H1 (cell line): ENCODE data around the gene PDGFA. TPM values are rescaled to one million over a fixed set of nuclear protein-coding genes. Genes with fewer than 3 reads are reported as not detected.

Experiments
- CTCF ChIA-PET: fragments of 300-600 bp; sonication (Branson Sonifier 250); formaldehyde crosslinking; loops from one replicate; lab custom pipeline; 2021; ENCODE audit not compliant: partially characterized antibody; lab: Charles Lee
- POLR2A ChIA-PET: fragments of 300-600 bp; sonication (Branson Sonifier 250); formaldehyde crosslinking; loops from one replicate; lab custom pipeline; 2021; ENCODE audit warnings: inconsistent platforms; ENCODE audit not compliant: partially characterized antibody; lab: Charles Lee
- DNase-seq, 2 experiments: peaks; one replicate each; pipeline versions ENCODE4 v3.0.0 to v3.0.0-alpha.2; 2010 to 2022; ENCODE audit warnings: low spot score in 2 of 2, low read depth in 1 of 2, mixed read lengths in 1 of 2
- FAIRE-seq: peaks from 2 replicates; lab custom pipeline; 2011; peaks lifted over from hg19 to GRCh38; lab: Jason Lieb, UNC
- H2AFZ ChIP-seq: 2 replicates; pipeline ENCODE4 v1.8.1; 2012; ENCODE audit warnings: low read length, inconsistent platforms
- H2AK5ac ChIP-seq: 2 replicates; pipeline ENCODE4 v1.6.1; 2013; ENCODE audit warnings: low read depth, low read length
- H2BK120ac ChIP-seq: replicated peaks from 2 replicates; pipeline ENCODE3; 2013; ENCODE audit warnings: low read depth, low read length, inconsistent platforms
- H2BK12ac ChIP-seq: 2 replicates; pipeline ENCODE4 v1.6.1; 2013; ENCODE audit warnings: low read depth, low read length
- H2BK15ac ChIP-seq: 2 replicates; pipeline ENCODE4 v1.6.1; 2013; ENCODE audit warnings: low read length
- H2BK20ac ChIP-seq: 2 replicates; pipeline ENCODE4 v1.6.1; 2013; ENCODE audit warnings: low read length
- H2BK5ac ChIP-seq: 2 replicates; pipeline ENCODE4 v1.6.1; 2013; ENCODE audit warnings: low read depth, low read length
- H3K14ac ChIP-seq: 2 replicates; pipeline ENCODE4 v1.6.1; 2013; ENCODE audit warnings: inconsistent platforms; ENCODE audit not compliant: insufficient read length
- H3K18ac ChIP-seq: 2 replicates; pipeline ENCODE4 v1.6.1; 2013; ENCODE audit warnings: low read length; ENCODE audit errors: extremely low read depth
- H3K23ac ChIP-seq: 2 replicates; pipeline ENCODE4 v1.6.1; 2013; ENCODE audit warnings: inconsistent platforms; ENCODE audit not compliant: insufficient read length
- H3K23me2 ChIP-seq: 2 replicates; pipeline ENCODE4 v1.6.1; 2013; ENCODE audit warnings: low read depth, low read length
- H3K27ac ChIP-seq: 2 replicates; pipeline ENCODE4 v1.6.1; 2011; ENCODE audit warnings: low read depth, low read length, inconsistent platforms
- H3K27me3 ChIP-seq, 4 experiments: replicated peaks in 1 of 4; 1 replicate in 1 of 4; 2 replicates in 3 of 4; pipeline versions ENCODE4 v1.6.1 to v1.8.1; 2011 to 2013; ENCODE audit warnings: low read length in 3 of 4, mild to moderate bottlenecking in 3 of 4, inconsistent platforms in 2 of 4, mixed read lengths in 2 of 4, moderate library complexity in 1 of 4; ENCODE audit not compliant: control insufficient read depth in 3 of 4, insufficient read depth in 3 of 4; ENCODE audit errors: extremely low read depth in 1 of 4
- H3K36me3 ChIP-seq, 4 experiments: 2 replicates each; pipeline versions ENCODE4 v1.6.1 to v1.8.1; 2011 to 2013; ENCODE audit warnings: mild to moderate bottlenecking in 4 of 4, low read length in 3 of 4, moderate library complexity in 2 of 4, control low read depth in 1 of 4, inconsistent platforms in 1 of 4; ENCODE audit not compliant: insufficient read depth in 4 of 4, control insufficient read depth in 2 of 4
- H3K4ac ChIP-seq: replicated peaks from 2 replicates; pipeline ENCODE3; 2013; ENCODE audit warnings: low read length, low read depth, mixed read lengths, inconsistent platforms; ENCODE audit not compliant: insufficient read length
- H3K4me1 ChIP-seq, 4 experiments: replicated peaks in 1 of 4; 1 replicate in 1 of 4; 2 replicates in 3 of 4; pipeline versions ENCODE4 v1.6.1 to v1.8.1; 2011 to 2013; ENCODE audit warnings: low read length in 3 of 4, inconsistent platforms in 2 of 4, mixed read lengths in 1 of 4; ENCODE audit not compliant: insufficient read depth in 4 of 4, control insufficient read depth in 3 of 4
- H3K4me2 ChIP-seq, 2 experiments: 2 replicates each; pipeline versions ENCODE4 v1.6.1 to v1.8.1; 2011 to 2013; ENCODE audit warnings: low read depth in 2 of 2, low read length in 2 of 2, control low read depth in 1 of 2, inconsistent platforms in 1 of 2, mild to moderate bottlenecking in 1 of 2; ENCODE audit not compliant: insufficient read depth in 1 of 2
- H3K4me3 ChIP-seq, 4 experiments: fragments of 200-600, 300-600 bp in 1 of 4; sonication (generic), shearing (Covaris generic), sonication (Bioruptor Twin) in 1 of 4; 2 replicates each; pipeline versions ENCODE4 v1.5.1 to v1.8.1; 2011 to 2016; ENCODE audit warnings: low read length in 4 of 4, low read depth in 3 of 4, control low read depth in 2 of 4, inconsistent platforms in 2 of 4, mild to moderate bottlenecking in 2 of 4, mixed read lengths in 1 of 4, moderate library complexity in 1 of 4; ENCODE audit not compliant: insufficient read depth in 2 of 4; ENCODE audit errors: extremely low read depth in 1 of 4
- H3K56ac ChIP-seq: replicated peaks from 2 replicates; pipeline ENCODE3; 2013; ENCODE audit warnings: low read depth, mild to moderate bottlenecking, mixed read lengths, low read length, inconsistent platforms; ENCODE audit not compliant: insufficient read length
- H3K79me1 ChIP-seq: 2 replicates; pipeline ENCODE4 v1.6.1; 2013; ENCODE audit warnings: low read depth, low read length, control low read depth
- H3K79me2 ChIP-seq, 2 experiments: 2 replicates each; pipeline versions ENCODE4 v1.6.1 to v1.8.1; 2012 to 2013; ENCODE audit warnings: low read length in 2 of 2, mild to moderate bottlenecking in 2 of 2, inconsistent platforms in 1 of 2; ENCODE audit not compliant: insufficient read depth in 2 of 2, control insufficient read depth in 1 of 2
- H3K9ac ChIP-seq, 4 experiments: replicated peaks in 1 of 4; 1 replicate in 1 of 4; 2 replicates in 3 of 4; pipeline versions ENCODE4 v1.6.1 to v1.8.1; 2011 to 2013; ENCODE audit warnings: low read depth in 3 of 4, low read length in 3 of 4, control low read depth in 2 of 4, mild to moderate bottlenecking in 2 of 4, moderate library complexity in 2 of 4, inconsistent platforms in 1 of 4; ENCODE audit errors: extremely low read depth in 1 of 4
- H3K9me3 ChIP-seq, 2 experiments: 2 replicates each; pipeline versions ENCODE4 v1.6.1 to v1.8.1; 2012 to 2013; ENCODE audit warnings: mild to moderate bottlenecking in 2 of 2, moderate library complexity in 2 of 2, control low read depth in 1 of 2, inconsistent platforms in 1 of 2, low read depth in 1 of 2, low read length in 1 of 2, mixed read lengths in 1 of 2; ENCODE audit not compliant: insufficient read depth in 2 of 2
- H4K20me1 ChIP-seq, 2 experiments: replicated peaks in 1 of 2; 2 replicates each; pipeline versions ENCODE3 to v1.8.1; 2011 to 2013; ENCODE audit warnings: inconsistent platforms in 2 of 2, low read length in 2 of 2, mild to moderate bottlenecking in 1 of 2; ENCODE audit not compliant: insufficient read depth in 2 of 2, control insufficient read depth in 1 of 2
- H4K5ac ChIP-seq: 2 replicates; pipeline ENCODE4 v1.6.1; 2013; ENCODE audit warnings: low read length, low read depth, mixed read lengths, inconsistent platforms; ENCODE audit not compliant: insufficient read length
- H4K8ac ChIP-seq: 2 replicates; pipeline ENCODE4 v1.8.0; 2013; ENCODE audit warnings: mild to moderate bottlenecking, moderate library complexity, low read length, inconsistent platforms; ENCODE audit not compliant: insufficient read depth; ENCODE audit errors: extremely low read depth
- H4K91ac ChIP-seq: replicated peaks from 2 replicates; pipeline ENCODE3; 2013; ENCODE audit warnings: low read length, mixed read lengths, inconsistent platforms; ENCODE audit not compliant: insufficient read length
- ATF3 ChIP-seq: IDR thresholded peaks from 2 replicates; pipeline ENCODE4 v1.6.1; 2011; ENCODE audit warnings: low read depth, mild to moderate bottlenecking, low read length; ENCODE audit not compliant: insufficient read depth
- CHD1 ChIP-seq: IDR thresholded peaks from 2 replicates; pipeline ENCODE4 v1.6.1; 2012; ENCODE audit warnings: low read depth, low read length, improper control_type of control experiment
- CHD2 ChIP-seq: IDR thresholded peaks from 2 replicates; pipeline ENCODE4 v1.6.1; 2012; ENCODE audit warnings: low read length, improper control_type of control experiment
- E2F6 ChIP-seq: IDR thresholded peaks from 2 replicates; pipeline ENCODE4 v1.6.1; 2012; ENCODE audit warnings: inconsistent platforms
- EZH2 ChIP-seq: fragments of 200-600 bp; sonication (generic); IDR thresholded peaks from 2 replicates; pipeline ENCODE4 v1.7.1; 2012; ENCODE audit warnings: low read depth, mild to moderate bottlenecking, moderate library complexity, low read length, inconsistent platforms; ENCODE audit not compliant: severe bottlenecking
- JUND ChIP-seq: IDR thresholded peaks from 2 replicates; pipeline ENCODE4 v1.6.1; 2011; ENCODE audit warnings: mild to moderate bottlenecking, improper control_type of control experiment, low read length
- POLR2A ChIP-seq, 2 experiments: IDR thresholded peaks; 1 replicate in 1 of 2; 2 replicates in 1 of 2; pipeline ENCODE4 v1.6.1; 2011; ENCODE audit warnings: low read depth in 2 of 2, low read length in 2 of 2, mild to moderate bottlenecking in 2 of 2; ENCODE audit errors: control extremely low read depth in 1 of 2
- RXRA ChIP-seq: IDR thresholded peaks from 2 replicates; pipeline ENCODE4 v1.6.1; 2011; ENCODE audit warnings: low read depth, mild to moderate bottlenecking, low read length, moderate library complexity; ENCODE audit not compliant: insufficient read depth
- SRF ChIP-seq: IDR thresholded peaks from 2 replicates; pipeline ENCODE4 v1.6.1; 2011; ENCODE audit warnings: mild to moderate bottlenecking, low read depth, low read length, moderate library complexity
- TAF1 ChIP-seq: IDR thresholded peaks from 2 replicates; pipeline ENCODE4 v1.6.1; 2011; ENCODE audit warnings: mild to moderate bottlenecking, low read depth, low read length
- ZNF274 ChIP-seq: IDR thresholded peaks from 2 replicates; pipeline ENCODE4 v1.7.0; 2012; ENCODE audit warnings: low read length, borderline replicate concordance; ENCODE audit errors: extremely low read depth
- WGBS, 2 experiments: shearing (Covaris generic) in 1 of 2; methylation state at CpG; one replicate each; pipeline versions ENCODE4 v1.1.6 to v1.1.7; 2013 to 2015; ENCODE audit warnings: low lambda C conversion rate in 2 of 2, mixed read lengths in 2 of 2, inconsistent platforms in 1 of 2, low coverage in 1 of 2, missing lambda C conversion rate in 1 of 2; ENCODE audit not compliant: insufficient replicate concordance in 2 of 2, insufficient coverage in 1 of 2, insufficient read length in 1 of 2; ENCODE audit errors: extremely low coverage in 1 of 2, missing lambda C conversion rate in 1 of 2; 5-methylcytosine and 5-hydroxymethylcytosine counted together
- polyA plus RNA-seq, 7 experiments: library from polyadenylated mRNA; depleted of rRNA in 3 of 7; stranded (reverse) in 5 of 7; unstranded in 2 of 7; fragments of >200 nt in 5 of 7; fragments of 200-250 nt in 2 of 7; gene quantifications; 1 replicate in 5 of 7; 2 replicates in 1 of 7; 4 replicates in 1 of 7; pipeline versions ENCODE4 v1.2.1 to v1.2.3, GENCODE V29; 2011 to 2013; ENCODE audit warnings: missing spikeins in 2 of 7, mixed read lengths in 2 of 7
- total RNA-seq: library from RNA; stranded (reverse); fragmentation: NEBNext Ultra II Directional; extraction: Animal tissue kit (Norgen Biotek cat#: 25700); gene quantifications from 2 replicates; pipeline ENCODE4 v1.2.1, GENCODE V29; 2021

Gene PDGFA
- total and polyA plus RNA-seq, 2 of the 8 experiments (the other 6 are each of a cell fraction or from before 2014, with no cell fraction given) = 21.1 to 43.0 TPM

DNA sequence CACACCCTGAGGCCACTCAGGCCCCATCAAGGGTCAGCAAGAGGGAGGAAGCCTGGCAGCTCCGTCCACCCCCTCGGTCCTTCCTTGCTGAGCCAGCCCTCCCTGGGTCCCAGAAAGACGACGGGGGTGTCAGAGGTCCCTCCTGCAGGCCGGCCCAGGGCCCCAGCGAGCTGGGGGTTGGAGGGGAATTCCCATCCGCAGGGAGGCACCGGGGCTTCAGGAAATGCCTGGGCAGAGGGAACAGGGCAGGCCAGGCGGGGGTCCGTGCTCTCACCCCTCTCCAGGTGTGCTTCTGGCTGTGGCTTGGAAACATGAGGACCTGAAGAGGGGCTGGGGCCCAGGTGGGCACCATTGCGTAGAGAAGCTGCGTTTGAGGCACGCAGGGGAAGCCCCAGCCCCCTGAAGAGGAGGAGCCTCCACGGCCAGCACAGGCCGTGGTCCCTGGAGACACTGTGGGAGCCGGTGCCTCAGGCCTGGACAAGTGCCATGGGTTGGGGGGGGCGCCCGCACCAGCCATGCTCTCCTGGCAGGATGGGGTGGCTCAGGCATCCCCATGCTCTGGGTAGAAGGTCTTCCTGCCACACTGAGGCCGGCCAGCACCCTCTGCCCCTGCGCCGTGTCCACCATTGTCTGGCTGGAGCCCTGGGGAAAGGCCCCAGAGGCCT is 66.7 kb downstream of the PDGFA start:
- Histone ChIP-seq H3K9me3 (no peaks in the 10 kb centered on the region), H3K23me2 (peaks cover 1% of the 10 kb centered on the region; the same call in 1 of the 2 replicates), H2AFZ (peak overlapping the region; percentile 14; the same call in 1 of the 2 replicates), H3K18ac (peak overlapping the region; percentile 93), H3K79me2 (no peaks in the 10 kb centered on the region), H2BK15ac (peak overlapping the region; percentile 92; the same call in 1 of the 2 replicates), H2AK5ac (peak overlapping the region; percentile 12; the same call in 1 of the 2 replicates), H4K8ac (peak overlapping the region; percentile 58; the same call in 1 of the 2 replicates), H3K4ac (no peak overlapping the region), H3K23ac (no peak overlapping the region), H2BK12ac (peak overlapping the region; percentile 96; the same call in 1 of the 2 replicates), H4K91ac (peak overlapping the region; percentile 76), H2BK5ac (peak overlapping the region; percentile 15; the same call in 1 of the 2 replicates), H3K4me2 (peak overlapping the region; percentile 66 to 86), H4K5ac (no peak overlapping the region), H2BK120ac (no peak overlapping the region), H3K36me3 (no peaks in the 10 kb centered on the region), H3K79me1 (no peaks in the 10 kb centered on the region), H3K9ac (no peak overlapping the region), H2BK20ac (peak overlapping the region; percentile 87; the same call in 1 of the 2 replicates), H3K4me1 (peaks cover 0 to 28% (median 12%) of the 10 kb centered on the region in 4 experiments; a peak in 5 of 7 replicates), H3K56ac (no peak overlapping the region), H3K27ac (no peak overlapping the region), H3K4me3 (peak overlapping the region in 1 of 4 experiments; percentile 56; a peak in 2 of 8 replicates), H3K27me3 (peaks cover 2 to 19% (median 11%) of the 10 kb centered on the region in 4 experiments; a peak in 5 of 7 replicates), H4K20me1 (no peaks in the 10 kb centered on the region), H3K14ac (no peak overlapping the region)
- POLR2A ChIA-PET = no interaction called here
- FAIRE-seq (no peak), DNase-seq (no peak)
- CTCF ChIA-PET = interaction anchor here (0.5 to 1.0 kb wide), 2 partner anchors 36 to 61 kb away, joined by 3 read pairs; no protein-coding TSS in a partner anchor
- WGBS, 2 experiments = 63% methylated on average over 18 of the region's 21 CpGs; no CpG with 5 or more reads in 1 of the 2 experiments
- TF ChIP-seq CHD2 (no peak), EZH2 (no peak), TAF1 (no peak), E2F6 (no peak), POLR2A (IDR thresholded peaks at IDR 0.05; ENCODE audit: control extremely low read depth in 1 of 2, low read depth in 2 of 2, low read length in 2 of 2) (no peak), ATF3 (no peak), ZNF274 (no peak), CHD1 (no peak), RXRA (no peak), JUND (no peak), SRF (no peak)
